ENCODE data around the gene B3GAT1. TPM values are rescaled to one million over a fixed set of nuclear protein-coding genes. Genes with fewer than 3 reads are reported as not detected.
"Not testable (repeated sequence)": the region's sequence is repeated elsewhere in the genome, so short reads cannot be mapped to it uniquely, and the experiment has no call there.

The B3GAT1 gene
- total RNA-seq, 4 donors from 2014 or later, result 0.13 to 0.58 (median 0.44) TPM; not detected in 1

DNA sequence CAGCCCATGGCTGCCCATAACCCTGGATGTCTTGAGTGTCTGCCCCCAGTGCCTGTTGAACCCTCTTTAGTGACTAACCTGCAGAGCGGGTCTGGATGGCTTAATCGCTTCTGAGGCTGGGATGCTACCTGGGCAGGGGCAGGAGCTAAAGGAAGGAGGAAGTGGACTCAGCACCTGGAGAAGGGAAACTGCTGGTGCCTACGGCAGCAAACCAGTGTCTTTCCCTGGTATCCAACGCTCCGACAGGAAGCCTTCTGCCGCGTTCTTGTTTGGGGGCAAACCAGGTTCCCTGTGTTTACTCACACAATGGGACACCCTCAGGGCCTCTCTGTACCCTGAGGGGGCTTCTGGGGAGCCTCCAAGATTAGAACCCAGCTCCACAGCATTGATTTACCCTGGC is 38.1 kb upstream of the B3GAT1 start:
- no peak for TF ChIP-seq POLR2A (IDR thresholded peaks at IDR 0.05)
- TF ChIP-seq, protein P1, sequence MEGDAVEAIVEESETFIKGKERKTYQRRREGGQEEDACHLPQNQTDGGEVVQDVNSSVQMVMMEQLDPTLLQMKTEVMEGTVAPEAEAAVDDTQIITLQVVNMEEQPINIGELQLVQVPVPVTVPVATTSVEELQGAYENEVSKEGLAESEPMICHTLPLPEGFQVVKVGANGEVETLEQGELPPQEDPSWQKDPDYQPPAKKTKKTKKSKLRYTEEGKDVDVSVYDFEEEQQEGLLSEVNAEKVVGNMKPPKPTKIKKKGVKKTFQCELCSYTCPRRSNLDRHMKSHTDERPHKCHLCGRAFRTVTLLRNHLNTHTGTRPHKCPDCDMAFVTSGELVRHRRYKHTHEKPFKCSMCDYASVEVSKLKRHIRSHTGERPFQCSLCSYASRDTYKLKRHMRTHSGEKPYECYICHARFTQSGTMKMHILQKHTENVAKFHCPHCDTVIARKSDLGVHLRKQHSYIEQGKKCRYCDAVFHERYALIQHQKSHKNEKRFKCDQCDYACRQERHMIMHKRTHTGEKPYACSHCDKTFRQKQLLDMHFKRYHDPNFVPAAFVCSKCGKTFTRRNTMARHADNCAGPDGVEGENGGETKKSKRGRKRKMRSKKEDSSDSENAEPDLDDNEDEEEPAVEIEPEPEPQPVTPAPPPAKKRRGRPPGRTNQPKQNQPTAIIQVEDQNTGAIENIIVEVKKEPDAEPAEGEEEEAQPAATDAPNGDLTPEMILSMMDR (IDR thresholded peaks at IDR 0.05), result no peak
- intact Hi-C loops (cut with DNase I; ENCODE audit: low total_unique reads), result no loop called here
- DNase-seq (ENCODE audit: low spot score in 2 of 2), result no peak
- H3K4me3 ChIP-seq (ENCODE audit: low read depth, poor library complexity, severe bottlenecking), result no peak overlapping the region
- WGBS, 2 donors, result 89 to 92% methylated on average over 7 of the region's 7 CpGs

DNA sequence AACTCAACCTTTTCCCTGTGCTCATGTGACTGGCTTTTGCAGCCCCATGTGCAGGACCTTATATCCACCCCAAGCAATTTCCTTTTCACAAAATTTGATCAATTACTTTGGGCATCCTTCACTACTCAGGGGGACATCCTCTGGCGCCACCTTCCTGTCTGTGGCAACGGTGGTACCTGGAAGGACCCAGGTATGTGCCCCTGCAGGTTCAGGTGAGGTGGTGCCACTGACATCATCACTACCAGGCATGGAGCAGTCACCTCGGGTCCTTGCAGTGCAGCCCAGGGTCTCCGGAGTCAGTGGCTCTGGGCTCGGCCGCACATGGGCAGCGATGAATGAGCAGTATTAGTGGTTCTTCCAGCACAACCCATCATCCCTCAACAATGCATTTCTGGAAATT is 37.7 kb upstream of the B3GAT1 start:
- intact Hi-C loops (cut with DNase I; ENCODE audit: low total_unique reads), result no loop called here
- H3K4me3 ChIP-seq (ENCODE audit: low read depth, poor library complexity, severe bottlenecking), result no peak overlapping the region
- WGBS, 2 donors, result 65 to 77% methylated on average over 7 of the region's 7 CpGs
- DNase-seq (ENCODE audit: low spot score in 2 of 2), result no peak
- TF ChIP-seq, protein P1 (IDR thresholded peaks at IDR 0.05), result no peak
- TF ChIP-seq POLR2A (IDR thresholded peaks at IDR 0.05), result no peak

DNA sequence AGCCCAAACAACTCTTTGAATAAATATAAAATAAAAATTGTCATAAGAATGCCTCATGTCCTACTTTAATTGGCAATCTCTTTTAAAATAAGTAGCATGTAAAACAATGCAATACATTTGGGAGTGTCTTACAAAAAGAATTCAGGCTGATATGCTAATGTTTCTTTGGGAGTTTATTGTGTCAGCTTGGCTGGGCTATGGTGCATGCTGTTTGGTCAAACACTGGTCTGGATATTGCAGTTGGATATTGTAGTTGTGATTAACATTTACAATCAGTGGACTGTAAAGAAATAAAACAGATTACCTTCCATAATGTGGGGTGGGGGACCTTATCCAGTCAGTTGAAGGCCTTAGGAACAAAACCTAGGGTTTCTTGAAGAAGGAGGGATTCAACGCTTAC is 37.0 kb upstream of the B3GAT1 start:
- intact Hi-C loops (cut with DNase I; ENCODE audit: low total_unique reads), result no loop called here
- WGBS, 2 donors, result 87 to 96% methylated on average over 1 of the region's 1 CpG
- no peak overlapping the region for H3K4me3 ChIP-seq (ENCODE audit: low read depth, poor library complexity, severe bottlenecking)
- TF ChIP-seq, protein P1 (IDR thresholded peaks at IDR 0.05), result no peak
- TF ChIP-seq POLR2A (IDR thresholded peaks at IDR 0.05), result no peak
- no peak for DNase-seq (ENCODE audit: low spot score in 2 of 2)

DNA sequence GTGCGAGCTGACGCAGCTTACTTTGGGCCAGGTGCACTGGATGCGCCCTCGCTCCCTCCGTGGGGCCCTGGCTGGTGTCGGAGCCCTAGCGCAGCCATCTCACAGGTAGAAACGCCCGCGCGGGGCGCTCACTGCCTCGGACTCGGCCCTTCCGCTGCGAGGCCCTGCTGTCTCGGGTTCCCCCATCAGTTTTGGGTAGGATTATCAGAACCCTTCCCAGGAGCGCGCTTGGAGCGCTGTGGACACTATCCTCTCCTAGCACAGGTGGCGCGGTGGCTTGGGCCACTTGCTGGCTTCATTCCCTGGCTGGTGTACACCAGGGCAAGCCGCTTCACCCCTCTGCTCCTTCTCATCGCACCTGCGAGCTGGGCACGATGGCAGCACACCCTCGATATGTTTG is 35.7 kb upstream of the B3GAT1 start:
- TF ChIP-seq, protein P1 (IDR thresholded peaks at IDR 0.05), result no peak
- no peak for TF ChIP-seq POLR2A (IDR thresholded peaks at IDR 0.05)
- no peak overlapping the region for H3K4me3 ChIP-seq (ENCODE audit: low read depth, poor library complexity, severe bottlenecking)
- no peak for DNase-seq (ENCODE audit: low spot score in 2 of 2)
- WGBS, 2 donors, result 90% methylated on average over 27 of the region's 27 CpGs
- intact Hi-C loops (cut with DNase I; ENCODE audit: low total_unique reads), result no loop called here

DNA sequence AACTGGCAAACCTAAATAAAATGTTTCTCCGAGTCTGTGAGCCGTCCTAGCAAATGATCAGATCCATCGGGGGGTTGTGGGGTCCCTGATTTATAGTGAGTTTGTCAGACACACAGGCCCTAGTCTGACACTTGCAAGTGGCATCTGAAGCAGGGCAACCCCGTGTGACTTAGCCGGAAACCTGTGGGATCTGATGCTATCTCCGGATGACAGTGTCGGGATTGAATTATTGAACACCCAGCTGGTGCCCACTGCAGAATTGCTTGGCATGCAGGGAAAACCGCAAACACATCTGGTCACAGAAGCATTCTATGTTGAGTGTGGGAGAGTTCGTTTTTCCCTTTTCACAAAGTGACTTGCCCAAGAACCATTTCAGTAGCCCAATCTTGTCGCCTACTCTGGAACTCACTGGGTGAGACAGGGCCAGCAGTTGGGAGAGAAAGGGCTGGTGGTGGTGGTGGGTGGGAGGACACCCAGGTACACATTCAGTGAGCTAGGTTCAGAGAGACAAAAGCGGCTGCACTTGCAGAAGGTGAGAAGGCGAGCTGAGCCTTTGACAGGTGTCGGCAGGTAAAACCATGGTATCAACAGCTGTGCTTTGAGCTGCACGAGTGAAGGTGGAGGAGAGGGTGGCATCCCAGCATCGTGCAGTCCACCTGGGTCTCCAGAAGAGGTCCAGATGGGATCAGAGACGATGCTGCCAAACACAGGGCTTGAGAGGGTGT is 33.7 kb upstream of the B3GAT1 start:
- no peak for DNase-seq (ENCODE audit: low spot score in 2 of 2)
- H3K4me3 ChIP-seq (ENCODE audit: low read depth, poor library complexity, severe bottlenecking), result no peak overlapping the region
- TF ChIP-seq, protein P1 (IDR thresholded peaks at IDR 0.05), result no peak
- no peak for TF ChIP-seq POLR2A (IDR thresholded peaks at IDR 0.05)
- intact Hi-C loops (cut with DNase I; ENCODE audit: low total_unique reads), result no loop called here
- 83 to 85% methylated on average over 16 of the region's 16 CpGs for WGBS, 2 donors

DNA sequence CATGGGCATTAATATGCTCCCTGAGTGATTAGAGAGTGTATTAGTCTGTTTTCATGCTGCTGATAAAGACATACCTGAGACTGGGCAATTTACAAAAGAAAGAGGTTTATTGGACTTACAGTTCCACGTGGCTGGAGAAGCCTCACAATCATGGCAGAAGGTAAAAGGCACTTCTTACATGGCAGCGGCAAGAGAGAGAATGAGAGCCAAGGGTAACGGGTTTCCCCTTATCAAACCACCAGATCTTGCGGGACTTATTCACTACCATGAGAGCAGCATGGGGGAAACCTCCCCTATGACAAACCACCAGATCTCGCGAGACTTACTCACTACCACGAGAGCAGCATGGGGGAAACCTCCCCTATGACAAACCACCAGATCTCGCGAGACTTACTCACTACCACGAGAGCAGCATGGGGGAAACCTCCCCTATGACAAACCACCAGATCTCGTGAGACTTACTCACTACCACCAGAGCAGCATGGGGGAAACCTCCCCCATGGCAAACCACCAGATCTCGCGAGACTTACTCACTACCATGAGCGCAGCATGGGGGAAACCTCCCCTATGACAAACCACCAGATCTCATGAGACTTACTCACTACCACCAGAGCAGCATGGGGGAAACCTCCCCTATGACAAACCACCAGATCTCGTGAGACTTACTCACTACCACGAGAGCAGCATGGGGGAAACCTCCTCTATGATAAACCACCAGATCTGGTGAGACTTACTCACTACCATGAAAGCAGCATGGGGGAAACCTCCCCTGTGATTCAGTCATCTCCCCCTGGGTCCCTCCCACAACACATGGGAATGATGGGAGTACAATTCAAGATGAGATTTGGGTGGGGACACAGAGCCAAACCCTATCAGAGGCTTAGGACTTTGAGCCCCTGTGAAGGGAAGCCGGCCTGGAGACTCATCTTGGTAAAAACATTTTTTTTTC is 32.4 kb upstream of the B3GAT1 start:
- H3K4me3 ChIP-seq (ENCODE audit: low read depth, poor library complexity, severe bottlenecking); DNase-seq (ENCODE audit: low spot score in 2 of 2); intact Hi-C loops (cut with DNase I; ENCODE audit: low total_unique reads): not testable (repeated sequence)
- WGBS, 2 donors, result 77 to 85% methylated on average over 17 of the region's 17 CpGs

Measured in lower leg skin (tissue), 4 donors.